ENCODE results near the gene OCA2.

DNA sequence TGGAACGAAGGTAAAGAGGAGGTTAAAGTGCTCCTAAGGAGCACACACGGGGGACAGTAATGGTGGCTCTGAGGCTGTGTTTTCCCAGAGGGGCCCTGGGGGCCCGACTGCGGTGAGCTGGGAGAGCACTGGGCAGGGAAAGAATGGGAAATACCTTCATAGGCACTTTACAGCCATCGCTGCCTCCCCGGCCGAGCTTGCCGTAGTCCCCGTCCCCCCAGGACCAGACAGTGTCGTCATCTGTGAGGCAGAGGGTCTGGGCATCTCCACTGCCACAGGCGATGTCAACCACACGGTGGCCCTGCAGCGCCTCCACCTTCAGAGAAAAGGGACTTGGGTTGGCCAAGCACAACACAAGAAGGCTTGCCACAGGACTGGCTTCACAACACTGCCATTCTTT, 32.8 kb upstream of the OCA2 start:
- TF ChIP-seq POLR2AphosphoS5 (IDR thresholded peaks at IDR 0.05; ENCODE audit: low read depth, low read length) = no peak
- no peak for TF ChIP-seq SIN3A (IDR thresholded peaks at IDR 0.05; ENCODE audit: borderline replicate concordance, insufficient read depth, low read length)

Measured in PFSK-1 (cell line).